ENCODE results near the gene OPN4. TPM values are rescaled to one million over a fixed set of nuclear protein-coding genes. Genes with fewer than 3 reads are reported as not detected.

OPN4 gene
- total and polyA plus RNA-seq, 9 donors, result 0.08 TPM; not detected in 8

- H3K27me3 ChIP-seq, result no peaks in the 10 kb centered on the region
- peak in 2 of 5 donors; percentile 31 to 36 for DNase-seq
- H3K4me3 ChIP-seq, result no peak overlapping the region
- TF ChIP-seq EP300 (IDR thresholded peaks at IDR 0.05) (no peak), POLR2A (IDR thresholded peaks at IDR 0.05) (no peak), CTCF (IDR thresholded peaks at IDR 0.05) (no peak)
- 90% methylated on average over 19 of the region's 19 CpGs for WGBS, 3 donors
- H3K9me3 ChIP-seq, result no peaks in the 10 kb centered on the region
- no peaks in the 10 kb centered on the region for H3K36me3 ChIP-seq
- no peak overlapping the region for H3K27ac ChIP-seq
- peaks cover 17% of the 10 kb centered on the region for H3K4me1 ChIP-seq (ENCODE audit: insufficient read depth)
- intact Hi-C loops (cut with DNase I), result no loop called here
Measured at GRCh38 chr10:86662186-86663045, 8.1 kb downstream of the OPN4 start.

GRCh38 chr10:86663046-86663345 is 8.6 kb downstream of the OPN4 start:
- H3K4me1 ChIP-seq (ENCODE audit: insufficient read depth), result peaks cover 17% of the 10 kb centered on the region
- no peaks in the 10 kb centered on the region for H3K27me3 ChIP-seq
- intact Hi-C loops (cut with DNase I), result no loop called here
- no peak overlapping the region for H3K4me3 ChIP-seq
- H3K27ac ChIP-seq, result no peak overlapping the region
- 89 to 96% (median 94%) methylated on average over 8 of the region's 8 CpGs for WGBS, 3 donors
- TF ChIP-seq CTCF (IDR thresholded peaks at IDR 0.05) (no peak), POLR2A (IDR thresholded peaks at IDR 0.05) (no peak), EP300 (IDR thresholded peaks at IDR 0.05) (no peak)
- DNase-seq, result peak in 1 of 5 donors; percentile 24
- no peaks in the 10 kb centered on the region for H3K36me3 ChIP-seq
- no peaks in the 10 kb centered on the region for H3K9me3 ChIP-seq

- peak in 1 of 5 donors; percentile 15 for DNase-seq
- H3K4me1 ChIP-seq (ENCODE audit: insufficient read depth), result peaks cover 21% of the 10 kb centered on the region
- intact Hi-C loops (cut with DNase I), result no loop called here
- no peak overlapping the region for H3K4me3 ChIP-seq
- no peaks in the 10 kb centered on the region for H3K9me3 ChIP-seq
- no peak overlapping the region for H3K27ac ChIP-seq
- WGBS, 3 donors, result 78 to 86% (median 84%) methylated on average over 10 of the region's 10 CpGs
- no peaks in the 10 kb centered on the region for H3K36me3 ChIP-seq
- no peak for TF ChIP-seq POLR2A (IDR thresholded peaks at IDR 0.05)
- no peak for TF ChIP-seq CTCF (IDR thresholded peaks at IDR 0.05)
- TF ChIP-seq EP300 (IDR thresholded peaks at IDR 0.05), result no peak
- H3K27me3 ChIP-seq, result no peaks in the 10 kb centered on the region
Measured at GRCh38 chr10:86663576-86664339, 9.4 kb downstream of the OPN4 start.

- peaks cover 24% of the 10 kb centered on the region for H3K4me1 ChIP-seq (ENCODE audit: insufficient read depth)
- no peak for DNase-seq
- no peak overlapping the region for H3K4me3 ChIP-seq
- TF ChIP-seq POLR2A (IDR thresholded peaks at IDR 0.05) (no peak), CTCF (IDR thresholded peaks at IDR 0.05) (no peak), EP300 (IDR thresholded peaks at IDR 0.05) (no peak)
- H3K27ac ChIP-seq, result no peak overlapping the region
- 30 to 48% (median 31%) methylated on average over 13 of the region's 13 CpGs for WGBS, 3 donors
- H3K36me3 ChIP-seq, result no peaks in the 10 kb centered on the region
- H3K27me3 ChIP-seq, result no peaks in the 10 kb centered on the region
- H3K9me3 ChIP-seq, result no peaks in the 10 kb centered on the region
- intact Hi-C loops (cut with DNase I), result no loop called here
Measured at GRCh38 chr10:86664341-86665217, 10.2 kb downstream of the OPN4 start.

All from ovary (tissue), 9 donors.